Endodermal cell (in vitro differentiated cells): ENCODE data around the gene MKX. TPM values are rescaled to one million over a fixed set of nuclear protein-coding genes. Genes with fewer than 3 reads are reported as not detected.

Source experiments
- DNase-seq: peaks from one replicate; pipeline ENCODE4 v3.0.0-alpha.2; 2017
- H3K27ac ChIP-seq: 2 replicates; pipeline ENCODE4 v1.5.1; 2013; ENCODE audit warnings: mild to moderate bottlenecking, low read depth, low read length, moderate library complexity
- H3K27me3 ChIP-seq: 2 replicates; pipeline ENCODE4 v1.6.1; 2013; ENCODE audit warnings: mild to moderate bottlenecking, low read length, moderate library complexity; ENCODE audit not compliant: insufficient read depth, control insufficient read depth, poor library complexity, severe bottlenecking
- H3K36me3 ChIP-seq: 2 replicates; pipeline ENCODE4 v1.7.0; 2013; ENCODE audit warnings: mild to moderate bottlenecking, low read length, moderate library complexity; ENCODE audit not compliant: control insufficient read depth, insufficient read depth
- H3K4me1 ChIP-seq: one replicate; pipeline ENCODE4 v1.7.0; 2013; ENCODE audit warnings: low read length; ENCODE audit not compliant: control insufficient read depth, insufficient read depth
- H3K4me3 ChIP-seq: 2 replicates; pipeline ENCODE4 v1.5.1; 2013; ENCODE audit warnings: mild to moderate bottlenecking, low read length, moderate library complexity
- H3K9ac ChIP-seq: 2 replicates; pipeline ENCODE4 v1.6.1; 2013; ENCODE audit warnings: mild to moderate bottlenecking, low read length, moderate library complexity; ENCODE audit not compliant: poor library complexity, severe bottlenecking; ENCODE audit errors: extremely low read depth
- H3K9me3 ChIP-seq: 2 replicates; pipeline ENCODE4 v1.6.1; 2013; ENCODE audit warnings: mild to moderate bottlenecking, low read length, moderate library complexity; ENCODE audit not compliant: control insufficient read depth
- H3K27ac Mint-ChIP-seq: 2 replicates; pipeline ENCODE4 v1.8.0; 2020; ENCODE audit warnings: mixed read lengths
- H3K27me3 Mint-ChIP-seq: 2 replicates; pipeline ENCODE4 v1.8.0; 2021; ENCODE audit warnings: mild to moderate bottlenecking, mixed read lengths; ENCODE audit not compliant: insufficient read depth
- H3K36me3 Mint-ChIP-seq: 2 replicates; pipeline ENCODE4 v1.8.0; 2020; ENCODE audit warnings: low read depth, mixed read lengths
- H3K4me1 Mint-ChIP-seq: 2 replicates; pipeline ENCODE4 v1.8.0; 2020; ENCODE audit warnings: mixed read lengths
- H3K4me3 Mint-ChIP-seq: 2 replicates; pipeline ENCODE4 v1.8.0; 2020; ENCODE audit warnings: mild to moderate bottlenecking, moderate library complexity, mixed read lengths
- H3K9me3 Mint-ChIP-seq: 2 replicates; pipeline ENCODE4 v1.8.0; 2020; ENCODE audit warnings: mild to moderate bottlenecking, mixed read lengths
- CTCF ChIP-seq: fragments of 200-600 bp; sonication (generic); conservative IDR thresholded peaks from 2 replicates; pipeline ENCODE4 v1.5.0; 2021; ENCODE audit warnings: antibody characterized with exemption, mild to moderate bottlenecking
- WGBS, 2 experiments: methylation state at CpG; one replicate each; pipeline versions ENCODE4 v1.1.5 to v1.1.7; 2013; ENCODE audit warnings: missing lambda C conversion rate in 2 of 2, mixed read lengths in 1 of 2; ENCODE audit not compliant: insufficient coverage in 1 of 2, insufficient read length in 1 of 2; 5-methylcytosine and 5-hydroxymethylcytosine counted together
- total RNA-seq, 2 donors: library from RNA; stranded (reverse); fragmentation: NEBNext Ultra II Directional in 1 of 2; extraction: Animal tissue kit (Norgen Biotek cat#: 25700) in 1 of 2; gene quantifications; 2 replicates in 1 of 2; 3 replicates in 1 of 2; pipeline ENCODE4 v1.2.1, GENCODE V29; 2021

Gene MKX
- total RNA-seq, 2 donors from 2014 or later, result 0.29 to 0.55 TPM

- TF ChIP-seq CTCF, result peak; percentile 75
- Histone ChIP-seq H3K9ac (no peak overlapping the region), H3K4me3 (no peak overlapping the region), H3K4me1 (no peaks in the 10 kb centered on the region), H3K27me3 (no peaks in the 10 kb centered on the region), H3K36me3 (no peaks in the 10 kb centered on the region), H3K9me3 (no peaks in the 10 kb centered on the region), H3K27ac (no peak overlapping the region)
- H3K27me3 Mint-ChIP-seq, result no peaks in the 10 kb centered on the region
- no peaks in the 10 kb centered on the region for H3K36me3 Mint-ChIP-seq
- no peaks in the 10 kb centered on the region for H3K9me3 Mint-ChIP-seq
- WGBS, 2 experiments, result 82 to 87% methylated on average over 1 of the region's 1 CpG
- no peak overlapping the region for H3K27ac Mint-ChIP-seq
- DNase-seq, result peak; percentile 65
- no peak overlapping the region for H3K4me3 Mint-ChIP-seq
- no peaks in the 10 kb centered on the region for H3K4me1 Mint-ChIP-seq
Observed at GRCh38 chr10:27724287-27724686, 21.3 kb downstream of the MKX start.

- Histone ChIP-seq H3K27me3 (no peaks in the 10 kb centered on the region), H3K4me1 (no peaks in the 10 kb centered on the region), H3K9me3 (no peaks in the 10 kb centered on the region), H3K4me3 (no peak overlapping the region), H3K27ac (no peak overlapping the region), H3K9ac (no peak overlapping the region), H3K36me3 (no peaks in the 10 kb centered on the region)
- Mint-ChIP-seq H3K27ac (no peak overlapping the region), H3K27me3 (no peaks in the 10 kb centered on the region), H3K4me1 (no peaks in the 10 kb centered on the region), H3K36me3 (no peaks in the 10 kb centered on the region), H3K4me3 (no peak overlapping the region), H3K9me3 (no peaks in the 10 kb centered on the region)
- DNase-seq, result no peak
- TF ChIP-seq CTCF, result no peak
Observed at GRCh38 chr10:27723436-27723835, 22.2 kb downstream of the MKX start.

GRCh38 chr10:27720529-27720928 is 25.1 kb downstream of the MKX start:
- Mint-ChIP-seq H3K4me3 (no peak overlapping the region), H3K36me3 (no peaks in the 10 kb centered on the region), H3K27ac (no peak overlapping the region), H3K9me3 (no peaks in the 10 kb centered on the region), H3K27me3 (no peaks in the 10 kb centered on the region), H3K4me1 (no peaks in the 10 kb centered on the region)
- no peak overlapping the region for H3K27ac ChIP-seq
- no peak for TF ChIP-seq CTCF
- no peak overlapping the region for H3K9ac ChIP-seq
- DNase-seq, result no peak
- no peaks in the 10 kb centered on the region for H3K4me1 ChIP-seq
- H3K36me3 ChIP-seq, result no peaks in the 10 kb centered on the region
- no peaks in the 10 kb centered on the region for H3K27me3 ChIP-seq
- H3K9me3 ChIP-seq, result no peaks in the 10 kb centered on the region
- no peak overlapping the region for H3K4me3 ChIP-seq
- 93% methylated on average over 1 of the region's 1 CpG; no CpG with 5 or more reads in 1 of the 2 experiments for WGBS, 2 experiments
